ENCODE results near the gene COLEC12.

The COLEC12 gene

DNA sequence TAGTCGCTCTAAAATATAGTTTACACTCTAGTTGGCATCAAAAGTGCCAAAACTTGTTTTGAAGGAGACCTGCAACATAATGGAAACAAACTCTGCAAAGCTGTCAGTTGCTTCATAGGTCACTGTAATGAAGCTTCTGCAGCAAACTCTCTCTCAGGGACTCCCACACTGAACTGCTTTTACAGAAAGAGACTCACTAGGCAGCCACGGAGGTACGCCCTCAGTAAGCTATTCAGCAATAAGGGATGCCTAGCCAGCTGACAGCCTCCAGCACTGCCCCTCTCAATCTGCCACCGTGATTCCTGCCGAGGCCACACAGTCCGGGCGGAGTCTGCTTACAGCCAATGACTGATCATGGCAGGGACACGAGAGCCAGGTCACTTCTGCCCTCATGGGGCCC, 51.1 kb downstream of the COLEC12 start:
- CTCF ChIA-PET, result no interaction called here
- TF ChIP-seq, protein P1, sequence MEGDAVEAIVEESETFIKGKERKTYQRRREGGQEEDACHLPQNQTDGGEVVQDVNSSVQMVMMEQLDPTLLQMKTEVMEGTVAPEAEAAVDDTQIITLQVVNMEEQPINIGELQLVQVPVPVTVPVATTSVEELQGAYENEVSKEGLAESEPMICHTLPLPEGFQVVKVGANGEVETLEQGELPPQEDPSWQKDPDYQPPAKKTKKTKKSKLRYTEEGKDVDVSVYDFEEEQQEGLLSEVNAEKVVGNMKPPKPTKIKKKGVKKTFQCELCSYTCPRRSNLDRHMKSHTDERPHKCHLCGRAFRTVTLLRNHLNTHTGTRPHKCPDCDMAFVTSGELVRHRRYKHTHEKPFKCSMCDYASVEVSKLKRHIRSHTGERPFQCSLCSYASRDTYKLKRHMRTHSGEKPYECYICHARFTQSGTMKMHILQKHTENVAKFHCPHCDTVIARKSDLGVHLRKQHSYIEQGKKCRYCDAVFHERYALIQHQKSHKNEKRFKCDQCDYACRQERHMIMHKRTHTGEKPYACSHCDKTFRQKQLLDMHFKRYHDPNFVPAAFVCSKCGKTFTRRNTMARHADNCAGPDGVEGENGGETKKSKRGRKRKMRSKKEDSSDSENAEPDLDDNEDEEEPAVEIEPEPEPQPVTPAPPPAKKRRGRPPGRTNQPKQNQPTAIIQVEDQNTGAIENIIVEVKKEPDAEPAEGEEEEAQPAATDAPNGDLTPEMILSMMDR (IDR thresholded peaks at IDR 0.05; ENCODE audit: control extremely low read depth, extremely low read depth, low read depth, missing control alignments), result no peak

DNA sequence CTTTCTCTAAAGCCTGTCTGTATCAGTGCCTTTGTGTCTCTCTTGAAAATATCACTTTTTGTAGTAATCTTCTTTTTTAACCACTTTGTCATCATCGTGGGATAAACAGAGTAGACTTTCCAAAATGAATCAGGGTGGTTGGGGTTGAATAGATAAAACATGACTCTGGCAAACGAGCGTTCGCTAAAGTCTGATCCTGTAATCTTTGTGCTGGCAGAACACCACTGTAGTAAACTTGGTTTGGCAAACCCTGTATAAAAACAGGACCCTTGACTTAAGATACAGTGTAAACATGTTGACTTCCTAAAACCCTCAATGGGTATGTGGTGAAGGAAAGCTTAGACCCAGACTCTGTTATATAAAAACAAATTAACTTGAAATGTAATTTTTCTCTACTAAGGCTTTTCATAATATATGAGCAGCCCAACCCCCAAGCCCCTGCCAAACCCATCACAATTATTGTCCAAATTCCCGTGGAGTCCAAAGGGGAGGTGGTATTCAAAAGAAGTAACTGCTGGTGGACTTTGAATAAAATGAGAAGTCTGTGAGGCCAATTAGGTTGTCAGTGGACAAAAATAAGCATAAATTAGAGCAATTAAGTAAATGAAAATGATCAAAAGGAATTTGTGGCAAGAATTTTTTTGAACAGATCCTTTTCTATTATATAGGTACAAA, 52.2 kb downstream of the COLEC12 start:
- ChIA-PET POLR2A (no interaction called here), CTCF (no interaction called here)
- no peak for DNase-seq (ENCODE audit: extremely low spot score)
- TF ChIP-seq, protein P1 (IDR thresholded peaks at IDR 0.05; ENCODE audit: control extremely low read depth, extremely low read depth, low read depth, missing control alignments), result no peak

More for the DNA sequence above, 51.1 kb downstream of the COLEC12 start:
- DNase-seq (ENCODE audit: extremely low spot score), result no peak
- POLR2A ChIA-PET, result no interaction called here

DNA sequence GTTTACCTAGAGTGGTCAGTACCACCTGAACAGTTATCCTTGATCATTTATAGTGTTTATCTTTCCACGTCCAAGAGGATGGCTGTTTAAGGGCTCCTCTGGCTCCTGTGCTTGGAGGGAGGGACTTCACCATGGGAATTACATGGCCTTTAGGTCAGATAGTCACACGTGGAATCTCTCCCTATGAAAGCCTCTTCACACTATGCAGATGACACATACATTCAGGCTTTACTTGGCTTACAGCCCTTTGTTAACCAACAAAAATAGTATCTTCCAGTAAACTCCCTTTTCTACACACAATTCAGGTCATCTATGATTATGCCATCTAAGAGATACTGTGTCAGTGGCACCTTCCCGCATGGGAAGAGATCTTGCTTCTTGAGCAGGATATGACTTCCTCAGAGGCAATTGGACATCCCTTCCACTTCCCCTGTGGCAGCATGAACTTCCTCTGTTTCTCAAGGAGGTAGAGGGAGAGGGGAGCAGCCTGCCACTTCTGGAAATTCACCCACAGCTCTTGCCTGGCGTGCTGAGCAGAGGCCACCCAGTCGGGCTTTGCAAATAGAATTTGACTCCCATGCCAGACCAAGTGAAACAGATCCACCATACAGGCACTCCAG, 53.5 kb downstream of the COLEC12 start:
- TF ChIP-seq, protein P1 (IDR thresholded peaks at IDR 0.05; ENCODE audit: control extremely low read depth, extremely low read depth, low read depth, missing control alignments), result no peak
- POLR2A ChIA-PET, result no interaction called here

DNA sequence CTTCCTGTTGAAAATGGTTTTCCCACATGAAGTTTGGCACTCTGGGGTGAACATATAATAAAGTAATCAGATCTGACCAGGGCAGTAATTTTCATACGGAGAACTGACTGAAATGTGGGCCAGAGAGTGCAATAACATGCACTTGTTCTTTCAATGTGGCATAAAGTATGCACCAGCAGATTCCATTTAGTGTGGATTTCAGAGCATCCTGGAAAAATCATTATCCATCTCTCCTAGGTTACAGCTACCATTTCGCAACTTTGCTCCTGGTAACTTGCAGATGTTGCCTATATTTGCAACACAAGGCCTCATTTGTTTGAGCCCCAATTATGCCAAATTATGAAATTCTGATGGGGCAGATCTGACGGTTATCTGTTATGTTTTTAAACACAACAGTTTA, 55.4 kb downstream of the COLEC12 start:
- no peak for DNase-seq (ENCODE audit: extremely low spot score)
- TF ChIP-seq, protein P1 (IDR thresholded peaks at IDR 0.05; ENCODE audit: control extremely low read depth, extremely low read depth, low read depth, missing control alignments), result no peak
- POLR2A ChIA-PET, result no interaction called here
- CTCF ChIA-PET, result no interaction called here

More for the DNA sequence above, 53.5 kb downstream of the COLEC12 start:
- CTCF ChIA-PET, result no interaction called here
- no peak for DNase-seq (ENCODE audit: extremely low spot score)

DNA sequence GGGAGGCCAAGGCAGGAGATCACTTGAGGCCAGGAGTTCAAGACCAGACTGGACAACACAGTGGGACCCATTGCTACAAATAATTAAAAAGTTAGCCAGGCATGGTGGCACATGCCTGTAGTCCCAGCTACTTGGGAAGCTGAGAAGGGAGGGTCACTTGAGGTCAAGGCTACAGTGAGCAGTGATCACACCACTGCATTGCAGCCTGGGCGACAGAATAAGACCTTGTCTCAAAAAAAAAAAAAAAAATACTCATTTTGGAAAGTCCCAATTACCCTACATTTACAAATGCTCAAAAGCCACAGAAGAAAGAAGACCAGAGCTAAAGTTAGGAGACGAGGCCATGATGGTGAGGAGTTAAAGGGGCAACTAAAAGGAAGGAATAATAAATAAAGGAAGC, 61.9 kb downstream of the COLEC12 start:
- ChIA-PET POLR2A (interaction anchor here (0.6 kb wide), 1 partner anchor 20 kb away, joined by 5 read pairs; no protein-coding TSS in a partner anchor), CTCF (no interaction called here)
- DNase-seq (ENCODE audit: extremely low spot score), result no peak
- TF ChIP-seq, protein P1 (IDR thresholded peaks at IDR 0.05; ENCODE audit: control extremely low read depth, extremely low read depth, low read depth, missing control alignments), result no peak

DNA sequence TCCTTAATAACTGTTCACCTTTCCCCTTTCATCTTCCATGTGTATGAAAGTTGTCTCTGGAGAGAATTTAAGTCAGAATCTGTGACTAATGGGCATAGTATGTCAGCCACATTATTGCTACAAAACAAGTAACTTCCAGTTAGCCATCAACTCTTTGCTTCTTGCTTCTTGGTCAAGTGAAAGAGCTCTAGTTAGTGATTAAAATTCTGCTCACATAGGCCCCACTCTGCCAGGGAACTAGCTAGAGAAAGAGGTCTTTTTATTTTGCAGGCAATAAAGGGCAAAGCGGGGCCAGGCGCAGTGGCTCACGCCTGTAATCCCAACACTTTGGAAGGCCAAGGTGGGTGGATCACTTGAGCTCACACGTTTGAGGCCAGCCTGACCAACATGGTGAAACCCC, 64.6 kb downstream of the COLEC12 start:
- CTCF ChIA-PET, result no interaction called here
- no peak for DNase-seq (ENCODE audit: extremely low spot score)
- POLR2A ChIA-PET, result no interaction called here
- TF ChIP-seq, protein P1 (IDR thresholded peaks at IDR 0.05; ENCODE audit: control extremely low read depth, extremely low read depth, low read depth, missing control alignments), result no peak

All from GM10248 (cell line).